Measurements from ENCODE around the gene ADRA2B. TPM values are rescaled to one million over a fixed set of nuclear protein-coding genes. Genes with fewer than 3 reads are reported as not detected.
"Not testable (repeated sequence)": the region's sequence is repeated elsewhere in the genome, so short reads cannot be mapped to it uniquely, and the experiment has no call there.

Gene ADRA2B
- polyA plus RNA-seq, 1 donor (not counting 4 experiments of a cell fraction or from before 2014, with no cell fraction given), result not detected

DNA sequence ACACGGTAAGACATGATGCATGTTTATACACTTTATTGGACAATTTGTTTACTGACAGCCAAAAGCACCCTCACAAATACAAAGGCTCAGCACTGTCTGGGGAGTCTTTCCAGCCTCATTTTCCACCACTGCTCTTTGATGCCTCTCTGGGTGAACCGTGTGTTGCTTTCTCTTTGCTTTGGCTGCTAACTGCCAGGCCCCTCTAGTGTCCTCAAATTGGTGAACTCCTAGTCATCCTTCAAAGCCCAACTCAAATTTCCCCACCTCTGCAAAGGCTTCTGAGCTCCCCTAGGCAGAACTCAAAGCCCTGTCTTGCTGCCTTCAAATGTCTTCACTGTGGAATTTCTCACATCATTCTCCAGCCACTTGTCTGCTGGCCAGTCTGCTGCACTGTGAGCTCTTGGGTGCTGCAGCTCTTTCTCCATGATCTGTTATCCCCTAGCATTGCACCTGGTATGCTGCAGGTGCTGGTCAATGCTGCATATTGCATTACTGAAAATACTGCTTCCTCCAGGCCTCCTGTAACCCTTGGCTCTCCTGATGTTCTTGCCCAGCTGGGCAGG, 49.2 kb downstream of the ADRA2B start:
- H3K36me3 ChIP-seq (ENCODE audit: control insufficient read depth in 2 of 2, extremely low read depth in 1 of 2, insufficient read depth in 2 of 2, low read length in 2 of 2); FAIRE-seq; H3K9me3 ChIP-seq (ENCODE audit: control insufficient read depth, low read depth, low read length); H3K9me1 ChIP-seq (ENCODE audit: control insufficient read depth, extremely low read depth, insufficient read depth, low read length); H3K4me2 ChIP-seq (ENCODE audit: control insufficient read depth, extremely low read depth, insufficient read depth, low read depth, low read length); dilution Hi-C loops (cut with MboI; ENCODE audit: extremely low pct_ligation_motif_present, low sequenced_read_pairs); H4K20me1 ChIP-seq (ENCODE audit: control insufficient read depth, extremely low read depth, insufficient read depth, low read length); H2AFZ ChIP-seq (ENCODE audit: control insufficient read depth, low read length); DNase-seq (ENCODE audit: low read depth, low spot score); H3K27ac ChIP-seq (ENCODE audit: control insufficient read depth, insufficient read depth, low read length); H3K4me1 ChIP-seq (ENCODE audit: control insufficient read depth, extremely low read depth, insufficient read depth, low read length); H3K4me3 ChIP-seq (ENCODE audit: control insufficient read depth in 2 of 3, extremely low read depth in 1 of 3, insufficient read depth in 2 of 3, low read depth in 1 of 3, low read length in 3 of 3); H3K9ac ChIP-seq (ENCODE audit: control insufficient read depth, extremely low read depth, insufficient read depth, low read length); H3K79me2 ChIP-seq (ENCODE audit: control insufficient read depth, insufficient read depth, low read length); H3K27me3 ChIP-seq (ENCODE audit: control insufficient read depth, extremely low read depth, insufficient read depth, low read length): not testable (repeated sequence)

GRCh38 chr2:96066511-96066910, 49.9 kb downstream of the ADRA2B start:
- H2AFZ ChIP-seq (ENCODE audit: control insufficient read depth, low read length); H3K27ac ChIP-seq (ENCODE audit: control insufficient read depth, insufficient read depth, low read length); H3K4me2 ChIP-seq (ENCODE audit: control insufficient read depth, extremely low read depth, insufficient read depth, low read depth, low read length); H3K9me1 ChIP-seq (ENCODE audit: control insufficient read depth, extremely low read depth, insufficient read depth, low read length); H3K36me3 ChIP-seq (ENCODE audit: control insufficient read depth in 2 of 2, extremely low read depth in 1 of 2, insufficient read depth in 2 of 2, low read length in 2 of 2); H3K27me3 ChIP-seq (ENCODE audit: control insufficient read depth, extremely low read depth, insufficient read depth, low read length); DNase-seq (ENCODE audit: low read depth, low spot score); H4K20me1 ChIP-seq (ENCODE audit: control insufficient read depth, extremely low read depth, insufficient read depth, low read length); H3K79me2 ChIP-seq (ENCODE audit: control insufficient read depth, insufficient read depth, low read length); FAIRE-seq; H3K9me3 ChIP-seq (ENCODE audit: control insufficient read depth, low read depth, low read length); H3K4me1 ChIP-seq (ENCODE audit: control insufficient read depth, extremely low read depth, insufficient read depth, low read length); dilution Hi-C loops (cut with MboI; ENCODE audit: extremely low pct_ligation_motif_present, low sequenced_read_pairs); H3K9ac ChIP-seq (ENCODE audit: control insufficient read depth, extremely low read depth, insufficient read depth, low read length); H3K4me3 ChIP-seq (ENCODE audit: control insufficient read depth in 2 of 3, extremely low read depth in 1 of 3, insufficient read depth in 2 of 3, low read depth in 1 of 3, low read length in 3 of 3): not testable (repeated sequence)

GRCh38 chr2:96065954-96066353, 50.4 kb downstream of the ADRA2B start:
- H3K4me2 ChIP-seq (ENCODE audit: control insufficient read depth, extremely low read depth, insufficient read depth, low read depth, low read length); DNase-seq (ENCODE audit: low read depth, low spot score); H3K4me1 ChIP-seq (ENCODE audit: control insufficient read depth, extremely low read depth, insufficient read depth, low read length); FAIRE-seq; H3K79me2 ChIP-seq (ENCODE audit: control insufficient read depth, insufficient read depth, low read length); H3K36me3 ChIP-seq (ENCODE audit: control insufficient read depth in 2 of 2, extremely low read depth in 1 of 2, insufficient read depth in 2 of 2, low read length in 2 of 2); H3K9me3 ChIP-seq (ENCODE audit: control insufficient read depth, low read depth, low read length); H3K27me3 ChIP-seq (ENCODE audit: control insufficient read depth, extremely low read depth, insufficient read depth, low read length); H3K9ac ChIP-seq (ENCODE audit: control insufficient read depth, extremely low read depth, insufficient read depth, low read length); H3K27ac ChIP-seq (ENCODE audit: control insufficient read depth, insufficient read depth, low read length); H4K20me1 ChIP-seq (ENCODE audit: control insufficient read depth, extremely low read depth, insufficient read depth, low read length); H3K9me1 ChIP-seq (ENCODE audit: control insufficient read depth, extremely low read depth, insufficient read depth, low read length); dilution Hi-C loops (cut with MboI; ENCODE audit: extremely low pct_ligation_motif_present, low sequenced_read_pairs); H2AFZ ChIP-seq (ENCODE audit: control insufficient read depth, low read length); H3K4me3 ChIP-seq (ENCODE audit: control insufficient read depth in 2 of 3, extremely low read depth in 1 of 3, insufficient read depth in 2 of 3, low read depth in 1 of 3, low read length in 3 of 3): not testable (repeated sequence)
